Measurements from ENCODE around the gene PLPPR1. TPM values are rescaled to one million over a fixed set of nuclear protein-coding genes. Genes with fewer than 3 reads are reported as not detected.
A peak's percentile ranks its signal among the peaks of the same experiment; 100 is the strongest.

PLPPR1 gene
- total RNA-seq, 1 experiment from 2014 or later = 2.4 TPM

GRCh38 chr9:101326035-101326434 is 297.5 kb downstream of the PLPPR1 start:
- Histone ChIP-seq H3K4me1 (ENCODE audit: insufficient read depth, low read length) (no peaks in the 10 kb centered on the region), H3K23me2 (ENCODE audit: insufficient read length, low read depth, low read length, poor library complexity, severe bottlenecking) (no peaks in the 10 kb centered on the region), H3K4me2 (ENCODE audit: insufficient read depth, insufficient read length, low read length) (no peak overlapping the region), H3K9ac (ENCODE audit: extremely low read depth, insufficient read length, low read length) (no peak overlapping the region), H3K56ac (ENCODE audit: insufficient read length, low read depth, low read length) (no peak overlapping the region), H4K20me1 (ENCODE audit: control insufficient read depth, insufficient read depth, insufficient read length) (no peaks in the 10 kb centered on the region), H3K79me1 (ENCODE audit: insufficient read depth, low read depth, low read length, poor library complexity, severe bottlenecking) (no peaks in the 10 kb centered on the region), H4K8ac (replicated peaks; ENCODE audit: insufficient read length, low read depth, low read length) (no peak overlapping the region), H3T11ph (ENCODE audit: low read length) (no peak overlapping the region), H2AFZ (ENCODE audit: low read length) (no peak overlapping the region), H2BK20ac (ENCODE audit: low read depth, low read length, poor library complexity, severe bottlenecking) (no peak overlapping the region), H4K5ac (ENCODE audit: insufficient read length, low read depth, low read length) (no peak overlapping the region), H2BK120ac (ENCODE audit: low read depth, low read length, poor library complexity, severe bottlenecking) (no peak overlapping the region), H3K9me3 (ENCODE audit: control insufficient read depth, low read depth, low read length) (no peaks in the 10 kb centered on the region), H3K14ac (ENCODE audit: insufficient read depth, low read length) (no peak overlapping the region), H2AK5ac (ENCODE audit: insufficient read length, low read length) (no peak overlapping the region), H2BK5ac (ENCODE audit: insufficient read length, low read length) (no peak overlapping the region), H3K23ac (ENCODE audit: insufficient read length, low read depth, low read length) (no peak overlapping the region), H3K27me3 (ENCODE audit: insufficient read depth, low read length) (no peaks in the 10 kb centered on the region), H3K79me2 (ENCODE audit: insufficient read depth, low read length) (no peaks in the 10 kb centered on the region), H3K4ac (ENCODE audit: low read depth, low read length) (no peak overlapping the region), H2BK15ac (ENCODE audit: low read depth, low read length) (no peak overlapping the region), H2BK12ac (ENCODE audit: insufficient read length, low read depth, low read length) (no peak overlapping the region), H4K91ac (ENCODE audit: insufficient read length, low read depth, low read length) (no peak overlapping the region), H3K18ac (ENCODE audit: insufficient read length, low read depth, low read length) (no peak overlapping the region), H3K27ac (ENCODE audit: insufficient read length, low read depth, low read length) (no peak overlapping the region)
- Mint-ChIP-seq H3K9me3 (peaks cover 6 to 11% of the 10 kb centered on the region in 2 experiments), H3K27ac (peak overlapping the region; percentile 71 to 93 (median 86); a peak in 5 of 7 replicates), H3K4me1 (peaks cover 20 to 25% of the 10 kb centered on the region in 2 experiments), H3K36me3 (ENCODE audit: insufficient read depth in 1 of 3, low read depth in 3 of 3) (peaks cover 4 to 7% (median 6%) of the 10 kb centered on the region in 3 experiments; a peak in 6 of 7 replicates), H3K4me3 (0 out of 5 replicates have a peak overlapping the region, but pooled peaks of 1 of the 2 experiments have one; percentile 32), H3K27me3 (ENCODE audit: low read depth) (no peaks in the 10 kb centered on the region)
- TF ChIP-seq, protein P1, sequence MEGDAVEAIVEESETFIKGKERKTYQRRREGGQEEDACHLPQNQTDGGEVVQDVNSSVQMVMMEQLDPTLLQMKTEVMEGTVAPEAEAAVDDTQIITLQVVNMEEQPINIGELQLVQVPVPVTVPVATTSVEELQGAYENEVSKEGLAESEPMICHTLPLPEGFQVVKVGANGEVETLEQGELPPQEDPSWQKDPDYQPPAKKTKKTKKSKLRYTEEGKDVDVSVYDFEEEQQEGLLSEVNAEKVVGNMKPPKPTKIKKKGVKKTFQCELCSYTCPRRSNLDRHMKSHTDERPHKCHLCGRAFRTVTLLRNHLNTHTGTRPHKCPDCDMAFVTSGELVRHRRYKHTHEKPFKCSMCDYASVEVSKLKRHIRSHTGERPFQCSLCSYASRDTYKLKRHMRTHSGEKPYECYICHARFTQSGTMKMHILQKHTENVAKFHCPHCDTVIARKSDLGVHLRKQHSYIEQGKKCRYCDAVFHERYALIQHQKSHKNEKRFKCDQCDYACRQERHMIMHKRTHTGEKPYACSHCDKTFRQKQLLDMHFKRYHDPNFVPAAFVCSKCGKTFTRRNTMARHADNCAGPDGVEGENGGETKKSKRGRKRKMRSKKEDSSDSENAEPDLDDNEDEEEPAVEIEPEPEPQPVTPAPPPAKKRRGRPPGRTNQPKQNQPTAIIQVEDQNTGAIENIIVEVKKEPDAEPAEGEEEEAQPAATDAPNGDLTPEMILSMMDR (conservative IDR thresholded peaks at IDR 0.05) = no peak
- WGBS (ENCODE audit: extremely low coverage, insufficient read length, low lambda C conversion rate) = no CpG with 5 or more reads among the region's 1 CpG
- DNase-seq = no peak
